Measurements from ENCODE around the gene TP53TG3.
"Not testable (repeated sequence)": the region's sequence is repeated elsewhere in the genome, so short reads cannot be mapped to it uniquely, and the experiment has no call there.

Gene TP53TG3

DNA sequence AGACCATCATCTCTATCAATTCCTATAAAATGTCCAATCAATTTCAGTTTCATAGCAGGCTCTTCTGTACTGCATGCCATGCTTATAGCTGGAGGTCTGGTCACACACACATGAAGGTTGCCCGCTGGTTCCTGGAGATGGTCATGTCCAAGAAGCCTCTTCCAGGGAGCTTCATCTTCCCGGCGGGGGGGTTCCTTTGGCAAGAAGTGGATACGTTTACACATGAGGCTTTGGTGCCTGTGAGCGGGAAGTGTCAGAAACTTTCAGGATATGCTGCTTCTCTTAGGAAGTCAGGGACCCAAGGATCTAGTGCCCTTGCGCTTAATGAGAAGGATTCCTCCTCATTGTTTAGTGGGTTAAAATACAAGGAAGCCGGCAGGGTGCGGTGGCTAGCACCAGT, 43.9 kb downstream of the TP53TG3 start:
- H3K4me2 ChIP-seq (ENCODE audit: low read depth, low read length, poor library complexity, severe bottlenecking); H4K20me1 ChIP-seq (ENCODE audit: low read depth, low read length); H3K27ac ChIP-seq (ENCODE audit: low read depth, low read length); H3K9ac ChIP-seq (ENCODE audit: low read length); H2AFZ ChIP-seq (ENCODE audit: low read depth, low read length, severe bottlenecking); H3F3A ChIP-seq (ENCODE audit: insufficient read depth); H3K9me2 ChIP-seq (replicated peaks; ENCODE audit: insufficient read depth, low read length); H3K4me3 ChIP-seq (ENCODE audit: insufficient read depth, low read length, poor library complexity, severe bottlenecking); H3K79me2 ChIP-seq (ENCODE audit: insufficient read depth, low read length); H3K9me3 ChIP-seq (ENCODE audit: insufficient read depth, low read length); H3K36me3 ChIP-seq (ENCODE audit: low read length); H3K27me3 ChIP-seq (ENCODE audit: low read length): not testable (repeated sequence)

Data from SU-DHL-6 (cell line).